ENCODE measurements around the gene HPN.
"Not testable (repeated sequence)": the region's sequence is repeated elsewhere in the genome, so short reads cannot be mapped to it uniquely, and the experiment has no call there.

The HPN gene

GRCh38 chr19:35044317-35045117, 3.0 kb downstream of the HPN start:
- peak in 2 of 4 experiments; percentile 32 to 50 for DNase-seq

GRCh38 chr19:35045667-35046300, 4.3 kb downstream of the HPN start:
- no peak for DNase-seq

- DNase-seq, result no peak
Measured at GRCh38 chr19:35046461-35046860, 4.9 kb downstream of the HPN start.

GRCh38 chr19:35048911-35049411, 7.4 kb downstream of the HPN start:
- no peak for DNase-seq

GRCh38 chr19:35049456-35049855, 7.9 kb downstream of the HPN start:
- no peak for DNase-seq

GRCh38 chr19:35050662-35051061, 9.1 kb downstream of the HPN start:
- DNase-seq, result not testable (repeated sequence)

- DNase-seq, result not testable (repeated sequence)
Measured at GRCh38 chr19:35051268-35051667, 9.7 kb downstream of the HPN start.

GRCh38 chr19:35051796-35052195, 10.3 kb downstream of the HPN start:
- no peak for DNase-seq

- DNase-seq, result no peak
Measured at GRCh38 chr19:35052599-35053190, 11.2 kb downstream of the HPN start.

- no peak for DNase-seq
Measured at GRCh38 chr19:35053667-35054293, 12.3 kb downstream of the HPN start.

- DNase-seq, result no peak
Measured at GRCh38 chr19:35054626-35055025, 13.1 kb downstream of the HPN start.

GRCh38 chr19:35055715-35056179, 14.2 kb downstream of the HPN start:
- DNase-seq, result no peak

GRCh38 chr19:35056513-35057063, 15.1 kb downstream of the HPN start:
- DNase-seq, result no peak

GRCh38 chr19:35058370-35058769, 16.8 kb downstream of the HPN start:
- no peak for DNase-seq

- DNase-seq, result no peak
Measured at GRCh38 chr19:35059006-35059798, 17.7 kb downstream of the HPN start.

GRCh38 chr19:35059799-35060091, 18.2 kb downstream of the HPN start:
- no peak for DNase-seq

GRCh38 chr19:35060160-35060855, 18.8 kb downstream of the HPN start:
- DNase-seq, result no peak

- no peak for DNase-seq
Measured at GRCh38 chr19:35061583-35062373, 20.3 kb downstream of the HPN start.

GRCh38 chr19:35062942-35063341, 21.4 kb downstream of the HPN start:
- DNase-seq, result no peak

- no peak for DNase-seq
Measured at GRCh38 chr19:35063940-35064818, 22.7 kb downstream of the HPN start.

All from activated CD4-positive, CD25-positive, alpha-beta regulatory T cell (primary cell).